HK-2 (cell line): Measurements from ENCODE around the gene GTF2A2.

Experiments
- DNase-seq: peaks from one replicate; pipeline ENCODE4 v3.0.0-alpha.2; 2018; ENCODE audit not compliant: unreplicated experiment

Gene GTF2A2

GRCh38 chr15:59605994-59606393 lies 51.3 kb downstream of the GTF2A2 start:
- no peak for DNase-seq

GRCh38 chr15:59598461-59598860 lies 58.9 kb downstream of the GTF2A2 start:
- DNase-seq, result no peak

GRCh38 chr15:59596640-59597039 lies 60.7 kb downstream of the GTF2A2 start:
- DNase-seq, result no peak

- peak; percentile 48 for DNase-seq
Observed at GRCh38 chr15:59595434-59595915, 61.8 kb downstream of the GTF2A2 start.

- no peak for DNase-seq
Observed at GRCh38 chr15:59594991-59595390, 62.3 kb downstream of the GTF2A2 start.

GRCh38 chr15:59594493-59594942 lies 62.8 kb downstream of the GTF2A2 start:
- peak; percentile 52 for DNase-seq

DNA sequence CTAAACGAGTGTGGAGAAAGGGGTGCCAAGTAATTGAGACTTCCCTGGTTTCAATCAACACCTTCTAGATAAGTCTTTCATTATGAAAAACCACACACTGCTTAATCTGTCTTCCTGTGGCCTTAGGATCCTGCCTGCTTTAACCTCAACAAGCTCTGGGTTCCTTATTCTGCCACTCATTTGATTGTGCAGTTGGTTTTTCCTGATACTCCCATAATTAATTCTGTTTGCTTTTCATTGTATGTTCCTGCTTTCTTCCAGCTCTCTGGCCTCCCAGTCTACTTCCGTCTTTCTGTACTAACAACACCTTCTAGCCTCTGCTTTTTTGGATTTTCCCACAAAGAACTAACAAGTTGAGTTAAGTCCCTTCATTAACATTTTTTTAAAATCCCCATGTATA lies 66.0 kb downstream of the GTF2A2 start:
- no peak for DNase-seq

GRCh38 chr15:59590027-59590426 lies 67.3 kb downstream of the GTF2A2 start:
- no peak for DNase-seq
